Gastroesophageal sphincter (tissue), 3 donors: Measurements from ENCODE around the gene RAB24.

Experiments
- EP300 ChIP-seq: sonication (generic); formaldehyde crosslinking; IDR thresholded peaks from one replicate; pipeline ENCODE4 v1.6.1; 2017; ENCODE audit warnings: antibody characterized with exemption, mild to moderate bottlenecking
- POLR2A ChIP-seq, 2 donors: fragments of 450-650 bp; IDR thresholded peaks; one replicate each; pipeline ENCODE4 v1.6.1; 2017; ENCODE audit warnings: antibody characterized with exemption in 2 of 2, mild to moderate bottlenecking in 2 of 2, moderate library complexity in 1 of 2
- POLR2AphosphoS5 ChIP-seq: sonication (generic); formaldehyde crosslinking; IDR thresholded peaks from one replicate; pipeline ENCODE4 v1.6.1; 2017; ENCODE audit warnings: antibody characterized with exemption
- TF ChIP-seq, protein P1 (sequence below), 4 experiments: fragments of 200-600 bp in 2 of 4; fragments of 450-650 bp in 2 of 4; sonication (generic) in 1 of 4; IDR thresholded peaks; one replicate each; pipeline ENCODE4 v1.5.1; 2017 to 2019; ENCODE audit warnings: antibody characterized with exemption in 4 of 4, mild to moderate bottlenecking in 2 of 4, moderate library complexity in 2 of 4

GRCh38 chr5:177336603-177337494 lies 33.3 kb upstream of the RAB24 start:
- TF ChIP-seq, protein P1, sequence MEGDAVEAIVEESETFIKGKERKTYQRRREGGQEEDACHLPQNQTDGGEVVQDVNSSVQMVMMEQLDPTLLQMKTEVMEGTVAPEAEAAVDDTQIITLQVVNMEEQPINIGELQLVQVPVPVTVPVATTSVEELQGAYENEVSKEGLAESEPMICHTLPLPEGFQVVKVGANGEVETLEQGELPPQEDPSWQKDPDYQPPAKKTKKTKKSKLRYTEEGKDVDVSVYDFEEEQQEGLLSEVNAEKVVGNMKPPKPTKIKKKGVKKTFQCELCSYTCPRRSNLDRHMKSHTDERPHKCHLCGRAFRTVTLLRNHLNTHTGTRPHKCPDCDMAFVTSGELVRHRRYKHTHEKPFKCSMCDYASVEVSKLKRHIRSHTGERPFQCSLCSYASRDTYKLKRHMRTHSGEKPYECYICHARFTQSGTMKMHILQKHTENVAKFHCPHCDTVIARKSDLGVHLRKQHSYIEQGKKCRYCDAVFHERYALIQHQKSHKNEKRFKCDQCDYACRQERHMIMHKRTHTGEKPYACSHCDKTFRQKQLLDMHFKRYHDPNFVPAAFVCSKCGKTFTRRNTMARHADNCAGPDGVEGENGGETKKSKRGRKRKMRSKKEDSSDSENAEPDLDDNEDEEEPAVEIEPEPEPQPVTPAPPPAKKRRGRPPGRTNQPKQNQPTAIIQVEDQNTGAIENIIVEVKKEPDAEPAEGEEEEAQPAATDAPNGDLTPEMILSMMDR (IDR thresholded peaks at IDR 0.05), result no peak
- no peak for TF ChIP-seq EP300
- TF ChIP-seq POLR2A (IDR thresholded peaks at IDR 0.05), result no peak
- TF ChIP-seq POLR2AphosphoS5, result no peak
